ENCODE measurements around the gene SFMBT2. TPM values are rescaled to one million over a fixed set of nuclear protein-coding genes. Genes with fewer than 3 reads are reported as not detected.

The SFMBT2 gene
- total RNA-seq, 1 experiment from 2014 or later: not detected

- H3K4me1 ChIP-seq: no peaks in the 10 kb centered on the region
- H3K9me3 Mint-ChIP-seq (ENCODE audit: unreplicated experiment): no peaks in the 10 kb centered on the region
- no peaks in the 10 kb centered on the region for H3K36me3 Mint-ChIP-seq (ENCODE audit: insufficient read depth, unreplicated experiment)
- H3K27me3 Mint-ChIP-seq (ENCODE audit: insufficient read depth, unreplicated experiment): peaks cover 15% of the 10 kb centered on the region
- no TSS peak for BruUV-seq (replicated peaks)
- H3K27ac Mint-ChIP-seq (ENCODE audit: unreplicated experiment): no peak overlapping the region
- no peaks in the 10 kb centered on the region for H3K27me3 ChIP-seq (replicated peaks; ENCODE audit: control insufficient read depth, insufficient read depth, low read length)
- POLR2A ChIA-PET: no interaction called here
- H3K4me1 Mint-ChIP-seq (ENCODE audit: low read depth, unreplicated experiment): no peaks in the 10 kb centered on the region
- no peaks in the 10 kb centered on the region for H3K36me3 ChIP-seq (ENCODE audit: control insufficient read depth, insufficient read depth, low read length)
- intact Hi-C loops (cut with micrococcal nuclease; ENCODE audit: unreplicated experiment): no loop called here
- TF ChIP-seq, protein P1, sequence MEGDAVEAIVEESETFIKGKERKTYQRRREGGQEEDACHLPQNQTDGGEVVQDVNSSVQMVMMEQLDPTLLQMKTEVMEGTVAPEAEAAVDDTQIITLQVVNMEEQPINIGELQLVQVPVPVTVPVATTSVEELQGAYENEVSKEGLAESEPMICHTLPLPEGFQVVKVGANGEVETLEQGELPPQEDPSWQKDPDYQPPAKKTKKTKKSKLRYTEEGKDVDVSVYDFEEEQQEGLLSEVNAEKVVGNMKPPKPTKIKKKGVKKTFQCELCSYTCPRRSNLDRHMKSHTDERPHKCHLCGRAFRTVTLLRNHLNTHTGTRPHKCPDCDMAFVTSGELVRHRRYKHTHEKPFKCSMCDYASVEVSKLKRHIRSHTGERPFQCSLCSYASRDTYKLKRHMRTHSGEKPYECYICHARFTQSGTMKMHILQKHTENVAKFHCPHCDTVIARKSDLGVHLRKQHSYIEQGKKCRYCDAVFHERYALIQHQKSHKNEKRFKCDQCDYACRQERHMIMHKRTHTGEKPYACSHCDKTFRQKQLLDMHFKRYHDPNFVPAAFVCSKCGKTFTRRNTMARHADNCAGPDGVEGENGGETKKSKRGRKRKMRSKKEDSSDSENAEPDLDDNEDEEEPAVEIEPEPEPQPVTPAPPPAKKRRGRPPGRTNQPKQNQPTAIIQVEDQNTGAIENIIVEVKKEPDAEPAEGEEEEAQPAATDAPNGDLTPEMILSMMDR (IDR thresholded peaks at IDR 0.05; ENCODE audit: insufficient read depth in 1 of 2, low read depth in 1 of 2, low read length in 1 of 2, severe bottlenecking in 1 of 2, unreplicated experiment in 1 of 2): no peak
- H3K9me3 ChIP-seq: no peaks in the 10 kb centered on the region
- CTCF ChIA-PET: interaction anchor here (0.7 kb wide), 1 partner anchor 74 kb away, joined by 3 read pairs; no protein-coding TSS in a partner anchor
- H3K4me3 Mint-ChIP-seq (ENCODE audit: unreplicated experiment): no peak overlapping the region
- DNase-seq: no peak
- H3K4me3 ChIP-seq (ENCODE audit: low read depth, low read length): no peak overlapping the region
Observed at GRCh38 chr10:7161484-7162250, 249.2 kb downstream of the SFMBT2 start.

DNA sequence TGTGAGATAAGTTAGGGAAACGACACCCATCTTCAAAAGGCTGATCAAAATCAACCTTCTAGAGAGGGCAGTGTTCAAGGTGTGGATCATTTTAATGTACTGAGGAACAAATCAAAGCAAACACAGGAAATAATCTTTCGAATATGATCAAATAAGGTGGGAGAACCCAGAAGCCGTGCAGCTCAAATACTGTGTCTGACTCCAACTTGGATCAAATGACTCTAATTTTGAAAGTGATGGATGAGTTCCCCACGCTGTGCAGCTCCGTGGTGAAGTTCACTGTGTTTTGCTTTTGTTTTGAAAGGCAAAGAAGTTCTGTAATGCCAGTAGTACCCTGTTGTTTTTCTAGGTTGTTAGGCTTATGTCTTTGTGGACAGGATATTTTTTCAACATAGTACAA is 250.9 kb downstream of the SFMBT2 start:
- H3K4me3 ChIP-seq (ENCODE audit: low read depth, low read length): no peak overlapping the region
- no peaks in the 10 kb centered on the region for H3K4me1 ChIP-seq
- BruUV-seq (replicated peaks): no TSS peak
- DNase-seq: no peak
- no peaks in the 10 kb centered on the region for H3K27me3 ChIP-seq (replicated peaks; ENCODE audit: control insufficient read depth, insufficient read depth, low read length)
- no peaks in the 10 kb centered on the region for H3K9me3 ChIP-seq
- ChIA-PET CTCF (no interaction called here), POLR2A (no interaction called here)
- H3K36me3 ChIP-seq (ENCODE audit: control insufficient read depth, insufficient read depth, low read length): no peaks in the 10 kb centered on the region
- Mint-ChIP-seq H3K9me3 (ENCODE audit: unreplicated experiment) (no peaks in the 10 kb centered on the region), H3K4me1 (ENCODE audit: low read depth, unreplicated experiment) (no peaks in the 10 kb centered on the region), H3K4me3 (ENCODE audit: unreplicated experiment) (no peak overlapping the region), H3K27ac (ENCODE audit: unreplicated experiment) (no peak overlapping the region), H3K36me3 (ENCODE audit: insufficient read depth, unreplicated experiment) (no peaks in the 10 kb centered on the region), H3K27me3 (ENCODE audit: insufficient read depth, unreplicated experiment) (peaks cover 15% of the 10 kb centered on the region)
- intact Hi-C loops (cut with micrococcal nuclease; ENCODE audit: unreplicated experiment): no loop called here
- TF ChIP-seq, protein P1 (IDR thresholded peaks at IDR 0.05; ENCODE audit: insufficient read depth in 1 of 2, low read depth in 1 of 2, low read length in 1 of 2, severe bottlenecking in 1 of 2, unreplicated experiment in 1 of 2): no peak

- Histone ChIP-seq H3K27me3 (replicated peaks; ENCODE audit: control insufficient read depth, insufficient read depth, low read length) (no peaks in the 10 kb centered on the region), H3K4me1 (no peaks in the 10 kb centered on the region), H3K9me3 (no peaks in the 10 kb centered on the region), H3K4me3 (ENCODE audit: low read depth, low read length) (no peak overlapping the region), H3K36me3 (ENCODE audit: control insufficient read depth, insufficient read depth, low read length) (no peaks in the 10 kb centered on the region)
- H3K27me3 Mint-ChIP-seq (ENCODE audit: insufficient read depth, unreplicated experiment): peaks cover 15% of the 10 kb centered on the region
- ChIA-PET POLR2A (no interaction called here), CTCF (no interaction called here)
- H3K9me3 Mint-ChIP-seq (ENCODE audit: unreplicated experiment): no peaks in the 10 kb centered on the region
- TF ChIP-seq, protein P1 (IDR thresholded peaks at IDR 0.05; ENCODE audit: insufficient read depth in 1 of 2, low read depth in 1 of 2, low read length in 1 of 2, severe bottlenecking in 1 of 2, unreplicated experiment in 1 of 2): no peak
- intact Hi-C loops (cut with micrococcal nuclease; ENCODE audit: unreplicated experiment): no loop called here
- no peaks in the 10 kb centered on the region for H3K4me1 Mint-ChIP-seq (ENCODE audit: low read depth, unreplicated experiment)
- DNase-seq: no peak
- no peaks in the 10 kb centered on the region for H3K36me3 Mint-ChIP-seq (ENCODE audit: insufficient read depth, unreplicated experiment)
- BruUV-seq (replicated peaks): no TSS peak
- no peak overlapping the region for H3K4me3 Mint-ChIP-seq (ENCODE audit: unreplicated experiment)
- no peak overlapping the region for H3K27ac Mint-ChIP-seq (ENCODE audit: unreplicated experiment)
Observed at GRCh38 chr10:7159517-7159916, 251.3 kb downstream of the SFMBT2 start.

Data from Caco-2 (cell line).